Heart right ventricle (tissue), 16 donors: Measurements from ENCODE around the gene YY1. TPM values are rescaled to one million over a fixed set of nuclear protein-coding genes. Genes with fewer than 3 reads are reported as not detected.
"Not testable (repeated sequence)": the region's sequence is repeated elsewhere in the genome, so short reads cannot be mapped to it uniquely, and the experiment has no call there.

Experiments used
- ATAC-seq, 8 donors: fragments of 200-7000 bp; cut with Tn5 transposase; one replicate each; pipeline ENCODE4 v1.9.1; 2020; ENCODE audit warnings: mild to moderate bottlenecking in 8 of 8, moderate library complexity in 8 of 8, moderate number of reproducible peaks in 1 of 8
- DNase-seq, 2 donors: peaks; one replicate each; pipeline ENCODE4 v3.0.0-alpha.2; 2020
- H3K27ac ChIP-seq, 10 donors: fragments of 200-600 bp; sonication (generic) in 2 of 10; one replicate each; pipeline versions ENCODE4 v1.5.0 to v1.8.0; 2020 to 2022; ENCODE audit warnings: mild to moderate bottlenecking in 3 of 10
- H3K27me3 ChIP-seq, 7 donors: fragments of 200-600 bp; one replicate each; pipeline ENCODE4 v1.8.0; 2021 to 2022; ENCODE audit warnings: mild to moderate bottlenecking in 2 of 7
- H3K36me3 ChIP-seq, 9 donors: fragments of 200-600 bp; sonication (generic) in 1 of 9; one replicate each; pipeline versions ENCODE4 v1.5.0 to v1.8.0; 2020 to 2022; ENCODE audit warnings: mild to moderate bottlenecking in 2 of 9
- H3K4me1 ChIP-seq, 9 donors: fragments of 200-600 bp; sonication (generic) in 1 of 9; one replicate each; pipeline versions ENCODE4 v1.5.0 to v1.8.0; 2020 to 2022; ENCODE audit warnings: mild to moderate bottlenecking in 4 of 9
- H3K4me3 ChIP-seq, 10 donors: fragments of 200-600 bp; sonication (generic) in 2 of 10; one replicate each; pipeline versions ENCODE4 v1.5.0 to v1.8.0; 2020 to 2022; ENCODE audit warnings: mild to moderate bottlenecking in 7 of 10, moderate library complexity in 2 of 10
- H3K9me3 ChIP-seq, 11 donors: fragments of 200-600 bp in 10 of 11; sonication (generic) in 2 of 11; one replicate each; pipeline versions ENCODE4 v1.5.0 to v1.8.0; 2013 to 2022; ENCODE audit warnings: mild to moderate bottlenecking in 2 of 11, control low read depth in 1 of 11, moderate library complexity in 1 of 11
- WGBS, 2 donors: extraction: QIAGEN DNeasy Blood & Tissue Kit; methylation state at CpG; one replicate each; pipeline ENCODE4 v1.1.7; 2013; ENCODE audit warnings: inconsistent platforms in 1 of 2; 5-methylcytosine and 5-hydroxymethylcytosine counted together
- intact Hi-C, 10 donors: fragments of 100-400 bp; cut with DNase I; formaldehyde crosslinking; loops; one replicate each; pipeline versions ENCODE4 v1.11.1 to v1.14.2; 2022
- polyA plus RNA-seq, 2 donors: library from polyadenylated mRNA; stranded (reverse); fragments of 200-250 nt; gene quantifications; one replicate each; pipeline ENCODE4 v1.2.3, GENCODE V29; 2013
- total RNA-seq, 10 donors: library from RNA; stranded (reverse); fragmentation: NEBNext Ultra II Directional in 3 of 10; extraction: Animal tissue kit (Norgen Biotek cat#: 25700) in 3 of 10; gene quantifications; one replicate each; pipeline versions ENCODE4 v1.2.1 to v1.2.4, GENCODE V29; 2021 to 2023
- TF ChIP-seq, protein P1 (sequence below), 9 donors: fragments of 200-600 bp; sonication (generic) in 2 of 9; IDR thresholded peaks; one replicate each; pipeline versions ENCODE4 v1.5.0 to v1.8.0; 2021 to 2022; ENCODE audit warnings: antibody characterized with exemption in 9 of 9, mild to moderate bottlenecking in 5 of 9, moderate library complexity in 1 of 9
- donor health status: Arrhythmogenic right ventricular cardiomyopathy.
- donor health status: ischemic (EF 13 %, LVEDD 7.1; RV severe dilation, severe dysfunction).
- donor health status: healthy with polysubstance abuse.
- donor health status: DM: no; HTN: yes; CAD: no.
- donor health status: DM: no; HTN: no; CAD: no.
- donor health status: ischemic (EF 25% LVEDD 6.9; RV normal size, moderate dysfunction).
- donor health status: ischemic (EF 25% LVEDD 5.7; RV mildly dilated, moderate dysfunction).
- donor health status: healthy.
- donor health status: DM: yes; HTN: yes; CAD: no.
- donor health status: Ischemic cardiomyopathy.
- donor health status: ischemic (EF 35%, LVEDD 5.7; RV mildly dilated, moderate dysfunction).
- donor health status: nonischemic (EF 11% LVEDD 7.7; RV severe dilation, severe dysfunction).
- donor health status: DM: yes; HTN: yes; CAD: no.
- donor health status: PGD.
- donor health status: ischemic (EF 29% LVEDD 5.4; RV normal size, mild dysfunction).
- donor health status: nonischemic (EF 23%, LVEDD 6.1; RV moderate dilation, normal function).

YY1 gene
- total and polyA plus RNA-seq, 12 donors: 17.6 to 58.3 (median 47.9) TPM

DNA sequence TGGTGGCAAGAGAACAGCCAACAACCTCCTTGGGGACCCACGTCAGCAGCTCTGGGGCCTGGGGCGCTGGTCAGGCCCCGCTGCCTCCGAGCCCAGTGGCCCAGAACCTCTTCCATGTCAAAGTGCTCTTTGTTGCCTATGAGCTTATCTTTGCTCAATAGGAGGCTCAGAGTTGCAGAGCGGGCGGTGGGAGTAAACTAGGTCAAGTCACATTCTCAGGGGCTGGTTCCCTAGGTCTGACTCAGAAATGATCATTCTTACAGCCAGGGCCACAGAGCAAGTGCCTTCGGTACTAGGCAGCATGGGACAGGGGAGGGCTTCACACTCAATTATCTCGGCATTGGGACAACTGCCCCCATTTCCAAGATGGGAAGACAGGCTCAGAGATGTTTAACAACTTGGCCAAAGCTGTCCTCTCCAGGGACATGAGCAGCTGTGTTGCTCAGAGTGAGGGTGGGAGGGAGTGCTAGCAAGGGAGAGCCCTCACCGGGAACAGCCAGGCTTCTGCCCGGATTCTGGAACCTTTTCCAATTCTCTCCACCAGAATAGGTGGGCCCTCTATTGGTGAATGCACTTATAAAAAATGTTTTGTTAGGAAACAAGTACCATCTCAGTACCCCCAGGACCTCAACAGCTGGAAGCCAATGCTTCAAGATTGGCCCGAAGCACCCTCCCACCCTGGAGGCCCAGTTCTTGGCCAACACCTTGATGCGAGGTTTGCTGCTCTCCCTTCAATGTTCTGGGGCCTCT is 55.4 kb downstream of the YY1 start:
- H3K36me3 ChIP-seq: peaks cover 0 to 34% (median 0%) of the 10 kb centered on the region in 9 donors
- H3K4me3 ChIP-seq: no peak overlapping the region
- H3K4me1 ChIP-seq: peaks cover 11 to 67% (median 38%) of the 10 kb centered on the region in 9 donors
- 60 to 71% methylated on average over 12 of the region's 12 CpGs for WGBS, 2 donors
- peak overlapping the region in 8 of 10 donors; percentile 10 to 58 (median 32) for H3K27ac ChIP-seq
- intact Hi-C loops: no loop called here
- ATAC-seq: peak in 6 of 8 donors; percentile 7 to 60 (median 25)
- no peaks in the 10 kb centered on the region for H3K9me3 ChIP-seq
- DNase-seq: peak in 1 of 2 donors; percentile 60
- H3K27me3 ChIP-seq: no peaks in the 10 kb centered on the region
- TF ChIP-seq, protein P1, sequence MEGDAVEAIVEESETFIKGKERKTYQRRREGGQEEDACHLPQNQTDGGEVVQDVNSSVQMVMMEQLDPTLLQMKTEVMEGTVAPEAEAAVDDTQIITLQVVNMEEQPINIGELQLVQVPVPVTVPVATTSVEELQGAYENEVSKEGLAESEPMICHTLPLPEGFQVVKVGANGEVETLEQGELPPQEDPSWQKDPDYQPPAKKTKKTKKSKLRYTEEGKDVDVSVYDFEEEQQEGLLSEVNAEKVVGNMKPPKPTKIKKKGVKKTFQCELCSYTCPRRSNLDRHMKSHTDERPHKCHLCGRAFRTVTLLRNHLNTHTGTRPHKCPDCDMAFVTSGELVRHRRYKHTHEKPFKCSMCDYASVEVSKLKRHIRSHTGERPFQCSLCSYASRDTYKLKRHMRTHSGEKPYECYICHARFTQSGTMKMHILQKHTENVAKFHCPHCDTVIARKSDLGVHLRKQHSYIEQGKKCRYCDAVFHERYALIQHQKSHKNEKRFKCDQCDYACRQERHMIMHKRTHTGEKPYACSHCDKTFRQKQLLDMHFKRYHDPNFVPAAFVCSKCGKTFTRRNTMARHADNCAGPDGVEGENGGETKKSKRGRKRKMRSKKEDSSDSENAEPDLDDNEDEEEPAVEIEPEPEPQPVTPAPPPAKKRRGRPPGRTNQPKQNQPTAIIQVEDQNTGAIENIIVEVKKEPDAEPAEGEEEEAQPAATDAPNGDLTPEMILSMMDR (IDR thresholded peaks at IDR 0.05): no peak

- peak overlapping the region in 8 of 10 donors; percentile 1 to 58 (median 29) for H3K27ac ChIP-seq
- 81 to 82% methylated on average over 2 of the region's 2 CpGs for WGBS, 2 donors
- intact Hi-C loops: no loop called here
- TF ChIP-seq, protein P1 (IDR thresholded peaks at IDR 0.05): no peak
- ATAC-seq (no peak), DNase-seq (no peak)
- no peaks in the 10 kb centered on the region for H3K9me3 ChIP-seq
- H3K36me3 ChIP-seq: peaks cover 0 to 34% (median 0%) of the 10 kb centered on the region in 9 donors
- no peak overlapping the region for H3K4me3 ChIP-seq
- no peaks in the 10 kb centered on the region for H3K27me3 ChIP-seq
- H3K4me1 ChIP-seq: peaks cover 11 to 61% (median 36%) of the 10 kb centered on the region in 9 donors
These were observed 56.0 kb downstream of the YY1 start for GRCh38 chr14:100294963-100295330.

GRCh38 chr14:100295376-100296105 is 56.6 kb downstream of the YY1 start:
- TF ChIP-seq, protein P1 (IDR thresholded peaks at IDR 0.05): no peak
- 93% methylated on average over 15 to 16 of the region's 16 CpGs for WGBS, 2 donors

DNA sequence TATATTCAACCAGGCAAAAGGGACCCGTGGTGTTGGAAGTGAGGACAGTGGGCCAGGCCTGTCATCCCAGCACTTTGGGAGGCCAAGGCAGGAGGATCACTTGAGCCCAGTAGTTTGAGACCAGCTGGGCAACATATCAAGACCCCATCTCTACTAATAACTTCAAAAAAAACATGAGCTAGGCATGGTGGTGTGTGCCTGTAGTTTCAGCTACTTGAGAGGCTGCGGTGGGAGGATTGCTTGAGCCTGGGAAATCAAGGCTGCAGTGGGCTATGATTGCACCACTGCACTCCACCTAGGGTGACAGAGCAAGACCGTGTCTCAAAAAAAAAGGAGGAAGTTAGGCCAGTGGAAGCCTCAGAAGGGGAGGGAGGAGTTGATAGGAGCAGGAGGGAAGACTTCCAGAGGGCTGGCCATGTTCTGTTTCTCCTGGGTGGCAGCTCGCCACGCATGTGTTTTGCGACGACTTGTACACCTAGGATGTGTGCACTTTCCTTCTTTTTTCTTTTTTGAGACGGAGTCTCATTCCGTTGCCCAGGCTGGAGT is 57.2 kb downstream of the YY1 start:
- Histone ChIP-seq H3K4me1 (peaks cover 11 to 53% (median 32%) of the 10 kb centered on the region in 9 donors), H3K27ac (peak overlapping the region in 7 of 10 donors; percentile 53 to 82 (median 79)), H3K4me3 (no peak overlapping the region), H3K9me3 (no peaks in the 10 kb centered on the region), H3K27me3 (no peaks in the 10 kb centered on the region), H3K36me3 (peaks cover 0 to 28% (median 0%) of the 10 kb centered on the region in 9 donors)
- 85 to 87% methylated on average over 9 of the region's 9 CpGs for WGBS, 2 donors
- no peak for ATAC-seq
- intact Hi-C loops: no loop called here
- TF ChIP-seq, protein P1 (IDR thresholded peaks at IDR 0.05): no peak
- no peak for DNase-seq

More at GRCh38 chr14:100295376-100296105, 56.6 kb downstream of the YY1 start:
- ATAC-seq: no peak
- intact Hi-C loops: no loop called here
- no peaks in the 10 kb centered on the region for H3K27me3 ChIP-seq
- peaks cover 0 to 34% (median 0%) of the 10 kb centered on the region in 9 donors for H3K36me3 ChIP-seq
- no peak overlapping the region for H3K4me3 ChIP-seq
- H3K9me3 ChIP-seq: no peaks in the 10 kb centered on the region
- no peak for DNase-seq
- H3K4me1 ChIP-seq: peaks cover 11 to 55% (median 34%) of the 10 kb centered on the region in 9 donors
- peak overlapping the region in 4 of 10 donors; percentile 1 to 58 (median 32) for H3K27ac ChIP-seq

GRCh38 chr14:100296729-100297128 is 57.8 kb downstream of the YY1 start:
- intact Hi-C loops, H3K9me3 ChIP-seq, DNase-seq, H3K27me3 ChIP-seq, ATAC-seq: not testable (repeated sequence)
- Histone ChIP-seq H3K27ac (peak overlapping the region; percentile 35 to 82 (median 70)), H3K36me3 (peaks cover 0 to 23% (median 0%) of the 10 kb centered on the region in 9 donors), H3K4me1 (peaks cover 11 to 53% (median 32%) of the 10 kb centered on the region in 9 donors), H3K4me3 (peak overlapping the region in 4 of 10 donors; percentile 11 to 36 (median 30))
- WGBS, 2 donors: 80 to 83% methylated on average over 9 to 11 of the region's 11 CpGs
